Stimulated activated CD8-positive, alpha-beta memory T cell treated with anti-CD3 and anti-CD28 coated beads, Interleukin-12 subunit alpha, Interleukin-12 subunit beta, amount 100 ng/mL, for 24 hours (primary cell): Measurements from ENCODE around the gene SPNS3.

Experiments
- DNase-seq: peaks from one replicate; pipeline ENCODE4 v3.0.0-alpha.2; 2020; ENCODE audit errors: extremely low read depth

The SPNS3 gene

GRCh38 chr17:4426499-4427208 is 7.1 kb upstream of the SPNS3 start:
- no peak for DNase-seq

- no peak for DNase-seq
These were observed 6.2 kb upstream of the SPNS3 start for GRCh38 chr17:4427505-4427904.

DNA sequence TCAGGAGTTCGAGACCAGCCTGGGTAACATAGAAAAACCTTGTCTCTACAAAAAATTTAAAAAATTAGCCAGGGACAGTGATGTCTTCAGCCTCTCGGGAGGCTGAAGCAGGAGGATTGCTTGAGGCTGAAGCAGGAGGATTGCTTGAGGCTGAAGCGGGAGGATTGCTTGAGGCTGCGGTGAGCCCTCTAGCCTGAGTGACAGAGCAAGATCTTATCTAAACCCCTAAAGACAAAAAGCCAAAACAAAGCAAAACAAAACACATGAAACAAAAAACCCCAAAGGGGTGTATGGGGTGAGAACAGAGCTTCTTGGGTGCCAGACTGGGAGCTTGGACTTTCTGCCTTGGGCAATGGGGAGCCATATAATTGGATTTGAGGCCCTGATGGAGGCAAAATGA is 2.6 kb downstream of the SPNS3 start:
- DNase-seq: no peak

GRCh38 chr17:4436846-4437245 is 3.1 kb downstream of the SPNS3 start:
- DNase-seq: no peak

- DNase-seq: no peak
These were observed 4.6 kb downstream of the SPNS3 start for GRCh38 chr17:4438162-4438944.

- no peak for DNase-seq
These were observed 6.3 kb downstream of the SPNS3 start for GRCh38 chr17:4440021-4440420.

GRCh38 chr17:4440690-4441686 is 7.2 kb downstream of the SPNS3 start:
- DNase-seq: no peak

DNA sequence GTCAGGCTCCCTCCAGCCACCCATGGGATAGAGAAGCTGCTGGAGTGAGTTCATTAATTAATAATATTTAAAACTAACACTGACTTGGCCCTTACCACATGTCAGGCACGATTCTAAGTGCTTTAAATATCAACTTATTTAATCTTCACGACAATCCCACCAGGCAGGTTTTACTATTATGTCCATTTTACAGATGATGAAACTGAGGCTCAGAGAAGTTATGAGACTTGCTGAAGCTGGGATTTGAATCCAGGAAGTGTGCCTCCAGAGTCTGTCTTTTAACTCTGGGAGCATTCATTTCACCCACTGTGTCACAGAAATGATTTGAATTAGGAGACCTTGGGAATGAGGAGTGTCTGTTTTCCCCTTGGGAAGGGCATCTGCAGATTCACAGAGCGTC is 8.8 kb downstream of the SPNS3 start:
- no peak for DNase-seq

DNA sequence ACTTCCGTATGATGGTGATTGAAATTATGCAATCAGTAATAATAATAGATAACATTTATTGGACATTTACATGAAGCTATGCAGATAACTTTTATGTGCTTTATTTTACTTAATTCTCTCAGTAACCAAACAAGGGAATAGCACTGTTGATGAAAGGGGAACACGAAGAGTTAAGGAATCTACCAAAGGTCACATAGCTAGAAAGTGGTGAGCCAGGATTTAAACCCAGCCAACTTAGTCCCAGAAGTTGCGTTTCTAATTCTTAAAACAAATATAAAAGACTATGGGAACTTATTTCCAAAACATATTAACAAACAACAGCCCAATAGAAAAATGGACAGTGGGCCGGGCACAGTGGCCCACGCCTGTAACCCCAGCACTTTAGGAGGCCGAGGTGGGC is 9.7 kb downstream of the SPNS3 start:
- no peak for DNase-seq

DNA sequence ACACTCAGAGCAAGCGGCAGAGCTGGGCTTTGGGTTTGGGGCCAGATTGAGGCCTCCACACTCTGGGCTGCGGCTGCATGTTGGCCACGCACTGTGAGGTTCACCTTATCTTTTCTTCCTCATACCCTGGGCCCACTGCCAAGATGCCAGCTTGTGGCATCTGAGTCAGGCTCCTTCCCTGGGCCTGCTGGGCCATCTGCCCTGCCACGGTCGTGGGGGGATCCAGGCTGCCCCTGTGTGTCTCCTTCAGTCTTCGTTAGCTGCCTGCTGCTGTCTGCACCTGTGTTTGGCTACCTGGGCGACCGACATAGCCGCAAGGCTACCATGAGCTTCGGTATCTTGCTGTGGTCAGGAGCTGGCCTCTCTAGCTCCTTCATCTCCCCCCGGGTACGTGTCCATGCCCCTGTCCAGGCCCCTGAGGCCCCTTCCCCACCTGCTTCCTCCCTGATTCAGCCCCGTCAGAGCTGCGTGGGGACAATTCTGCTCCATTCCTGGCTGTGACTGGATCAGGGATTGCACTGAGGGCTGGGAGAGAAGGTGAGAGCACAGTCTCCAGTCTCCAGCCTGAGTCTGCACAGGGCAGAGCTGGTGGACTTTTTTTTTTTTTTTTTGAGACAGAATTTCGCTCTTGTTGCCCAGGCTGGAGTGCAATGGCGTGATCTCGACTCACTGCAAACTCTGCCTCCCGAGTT is 11.2 kb downstream of the SPNS3 start:
- DNase-seq: no peak

DNA sequence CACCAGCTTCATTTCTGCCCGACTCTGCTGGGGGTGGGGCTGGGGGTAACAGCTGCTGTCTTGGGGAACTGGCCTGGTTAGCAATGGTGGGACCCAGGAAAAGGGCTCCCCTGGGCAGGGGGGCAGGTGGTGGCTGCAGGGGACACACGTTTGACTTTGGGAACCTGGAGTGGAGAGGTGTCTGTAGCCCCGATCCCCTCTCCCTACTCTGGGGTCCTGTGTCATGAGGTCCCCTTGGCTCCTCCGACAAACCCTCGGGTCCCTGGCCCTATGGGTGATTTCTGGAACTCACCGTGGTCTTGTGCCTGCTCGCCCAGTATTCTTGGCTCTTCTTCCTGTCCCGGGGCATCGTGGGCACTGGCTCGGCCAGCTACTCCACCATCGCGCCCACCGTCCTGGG is 12.0 kb downstream of the SPNS3 start:
- no peak for DNase-seq

- DNase-seq: no peak
These were observed 12.8 kb downstream of the SPNS3 start for GRCh38 chr17:4446326-4447071.

DNA sequence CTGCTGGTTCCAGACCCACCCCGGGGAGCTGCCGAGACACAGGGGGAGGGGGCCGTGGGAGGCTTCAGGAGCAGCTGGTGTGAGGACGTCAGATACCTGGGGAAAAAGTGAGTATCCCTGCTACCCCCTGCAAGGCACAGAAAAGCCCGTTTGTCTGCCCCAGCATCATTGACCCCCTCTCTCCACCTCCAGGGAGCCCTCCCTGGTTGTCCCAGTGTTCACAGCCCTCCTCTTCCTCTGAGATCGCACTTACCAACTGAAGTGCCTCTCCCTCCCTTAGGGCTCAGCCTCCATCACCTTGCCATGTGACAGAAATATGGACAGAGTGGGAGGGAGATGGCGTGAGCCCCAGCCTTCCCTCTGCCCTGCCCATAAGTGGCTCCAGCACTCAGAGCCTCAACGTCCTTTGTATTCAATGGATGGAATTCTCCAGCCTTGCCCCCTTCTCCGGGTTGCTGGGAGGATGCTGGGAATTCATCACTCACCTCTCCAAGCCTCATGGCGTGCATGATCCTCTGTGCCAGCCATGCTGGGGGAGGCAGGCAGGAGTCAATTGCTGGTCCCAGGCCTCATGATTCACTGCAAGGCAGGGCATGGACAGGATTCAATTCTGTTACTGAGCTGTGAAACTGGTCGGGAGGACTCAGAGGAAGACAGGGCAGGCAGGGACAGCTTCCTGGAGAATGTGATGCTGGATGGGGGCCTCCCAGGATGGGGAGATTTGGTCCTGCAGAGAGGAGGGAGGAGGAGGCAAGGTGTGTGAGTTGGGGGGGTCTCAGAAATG is 14.6 kb downstream of the SPNS3 start:
- no peak for DNase-seq

- no peak for DNase-seq
These were observed 16.0 kb downstream of the SPNS3 start for GRCh38 chr17:4449736-4450135.

DNA sequence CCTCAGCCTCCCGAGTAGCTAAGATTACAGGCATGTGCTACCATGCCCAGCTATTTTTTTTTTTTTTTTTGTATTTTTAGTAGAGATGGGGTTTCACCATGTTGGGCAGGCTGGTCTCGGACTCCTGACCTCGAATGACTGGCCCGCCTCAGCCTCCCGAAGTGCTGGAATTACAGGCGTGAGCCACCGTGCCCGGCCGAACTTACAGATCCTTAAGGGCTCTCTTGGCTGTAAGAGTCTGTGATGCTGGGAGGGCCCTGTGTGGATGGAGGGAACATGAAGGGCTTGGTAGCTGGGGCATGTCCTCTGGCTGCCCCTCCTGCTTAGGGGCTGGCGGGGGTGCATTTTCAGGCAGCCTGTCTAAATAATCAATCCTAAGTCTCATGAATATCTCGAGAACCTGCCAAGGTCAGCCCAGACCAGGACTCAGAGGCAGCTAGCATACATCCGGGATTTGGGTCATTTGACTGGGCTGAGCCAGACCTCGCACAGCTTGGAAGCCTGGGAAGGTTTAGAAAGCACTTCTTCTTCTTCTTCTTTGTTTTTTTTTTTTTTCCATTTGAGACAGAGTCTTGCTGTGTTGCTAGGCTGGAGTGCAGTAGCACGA is 17.1 kb downstream of the SPNS3 start:
- no peak for DNase-seq

DNA sequence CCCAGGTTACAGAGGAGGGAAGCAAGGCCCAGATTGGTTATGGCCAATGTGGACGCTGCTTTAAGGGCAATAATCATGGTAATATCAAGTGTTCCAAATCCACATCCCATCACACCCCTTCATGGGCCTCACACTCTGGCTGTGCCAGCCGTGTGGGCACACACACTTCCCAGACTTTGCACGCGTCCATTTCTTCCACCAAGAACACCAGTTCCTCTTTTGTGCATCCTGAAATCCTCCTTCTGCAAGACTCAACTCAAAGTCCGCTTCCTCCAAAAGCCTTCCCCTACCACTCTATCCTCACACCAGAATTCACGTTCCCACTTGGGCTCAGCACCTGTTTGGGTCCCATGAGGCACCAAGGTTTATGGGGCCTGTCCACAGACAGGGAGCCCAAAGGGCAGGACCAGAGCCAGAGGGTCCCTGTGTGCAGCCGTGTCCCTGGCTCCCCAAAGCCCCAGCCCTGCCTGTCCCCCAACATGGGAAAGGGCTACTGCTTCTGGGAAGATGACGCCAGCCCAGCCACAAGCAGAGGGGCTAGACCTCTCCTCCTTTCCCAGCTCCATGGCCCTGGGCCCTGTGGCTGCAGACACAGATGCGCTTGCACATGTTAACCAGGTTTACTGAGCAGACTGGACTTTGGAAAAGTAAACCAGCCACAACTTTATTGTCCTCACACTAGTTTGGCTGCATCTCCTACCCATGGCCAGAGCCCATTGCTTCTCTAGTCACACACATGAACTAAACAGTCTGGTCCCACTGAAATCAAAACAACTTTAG is 20.3 kb downstream of the SPNS3 start:
- no peak for DNase-seq

- DNase-seq: no peak
These were observed 26.9 kb downstream of the SPNS3 start for GRCh38 chr17:4460661-4461060.

DNA sequence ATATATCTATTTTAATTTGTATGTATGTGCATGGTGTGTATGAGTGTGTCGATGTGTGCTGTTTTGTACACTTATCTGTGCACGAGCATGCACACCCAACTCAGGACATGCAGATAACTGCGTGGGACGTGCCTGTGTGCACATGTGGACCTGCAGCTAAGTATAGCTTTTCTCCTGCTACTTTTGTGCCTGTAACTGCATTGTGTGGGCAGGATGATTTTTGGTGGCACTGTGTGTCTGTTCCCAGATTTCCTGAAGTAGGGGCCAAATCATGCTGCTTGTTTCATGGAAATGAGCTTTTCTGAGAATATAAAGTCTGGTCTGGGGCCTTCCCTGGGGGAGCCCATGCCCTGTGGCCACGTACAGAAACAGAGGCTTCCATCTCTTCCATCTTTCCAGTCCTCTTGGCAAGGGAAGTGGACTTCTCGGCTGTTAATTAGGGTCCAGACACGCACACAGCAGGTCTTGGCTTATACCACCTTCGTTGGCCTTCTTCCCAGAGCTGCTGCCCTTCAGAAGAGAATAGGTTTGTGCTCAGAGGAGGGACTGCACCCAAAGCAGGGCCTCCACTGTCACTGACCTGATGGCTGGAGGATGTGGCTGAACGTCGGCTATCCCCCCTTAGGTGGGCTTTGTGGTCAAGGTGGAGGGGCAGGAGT is 30.2 kb downstream of the SPNS3 start:
- no peak for DNase-seq
